IPS DF 19.7 (cell line): ENCODE results near the gene RUFY1.

Source experiments
- DNase-seq: peaks from one replicate; pipeline ENCODE4 v3.0.0-alpha.2; 2013; ENCODE audit warnings: low read depth, low spot score

The RUFY1 gene

DNA sequence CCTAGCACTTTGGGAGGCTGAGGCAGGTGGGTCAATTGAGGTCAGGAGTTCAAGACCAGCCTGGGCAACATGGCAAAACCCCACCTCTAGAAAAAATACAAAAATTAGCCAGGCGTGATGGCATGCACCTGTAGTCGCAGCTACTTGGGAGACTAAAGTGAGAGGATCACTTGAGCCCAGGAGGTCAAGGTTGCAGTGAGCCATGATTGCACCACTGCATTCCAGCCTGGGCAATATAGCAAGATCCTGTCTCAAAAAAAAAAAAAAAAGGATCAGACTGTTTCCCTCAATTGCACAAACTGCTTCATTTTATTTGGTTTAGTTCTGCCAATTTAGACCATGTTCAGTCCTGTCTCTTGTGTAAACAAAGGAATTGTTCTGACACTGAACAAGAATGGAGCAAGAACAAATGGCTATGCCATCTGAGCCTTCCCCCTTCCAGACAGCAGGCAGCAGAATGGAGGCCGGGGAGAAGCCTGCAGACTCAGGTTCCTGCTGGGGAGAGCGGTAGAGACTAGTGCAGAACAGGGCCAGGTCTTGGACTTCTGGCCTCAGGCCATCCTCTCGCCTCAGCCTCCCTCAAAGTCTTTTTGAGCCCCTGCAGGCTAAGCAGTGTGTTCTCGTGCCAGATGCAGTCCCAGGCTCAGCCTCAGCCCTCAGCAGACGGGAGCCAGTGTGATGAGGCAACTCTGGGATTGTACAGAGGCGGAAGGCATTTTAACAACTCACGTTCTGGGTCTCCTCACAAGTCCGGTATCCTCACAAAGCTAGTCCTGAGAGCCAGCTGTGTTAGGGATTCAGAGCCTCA, 54.9 kb downstream of the RUFY1 start:
- no peak for DNase-seq

DNA sequence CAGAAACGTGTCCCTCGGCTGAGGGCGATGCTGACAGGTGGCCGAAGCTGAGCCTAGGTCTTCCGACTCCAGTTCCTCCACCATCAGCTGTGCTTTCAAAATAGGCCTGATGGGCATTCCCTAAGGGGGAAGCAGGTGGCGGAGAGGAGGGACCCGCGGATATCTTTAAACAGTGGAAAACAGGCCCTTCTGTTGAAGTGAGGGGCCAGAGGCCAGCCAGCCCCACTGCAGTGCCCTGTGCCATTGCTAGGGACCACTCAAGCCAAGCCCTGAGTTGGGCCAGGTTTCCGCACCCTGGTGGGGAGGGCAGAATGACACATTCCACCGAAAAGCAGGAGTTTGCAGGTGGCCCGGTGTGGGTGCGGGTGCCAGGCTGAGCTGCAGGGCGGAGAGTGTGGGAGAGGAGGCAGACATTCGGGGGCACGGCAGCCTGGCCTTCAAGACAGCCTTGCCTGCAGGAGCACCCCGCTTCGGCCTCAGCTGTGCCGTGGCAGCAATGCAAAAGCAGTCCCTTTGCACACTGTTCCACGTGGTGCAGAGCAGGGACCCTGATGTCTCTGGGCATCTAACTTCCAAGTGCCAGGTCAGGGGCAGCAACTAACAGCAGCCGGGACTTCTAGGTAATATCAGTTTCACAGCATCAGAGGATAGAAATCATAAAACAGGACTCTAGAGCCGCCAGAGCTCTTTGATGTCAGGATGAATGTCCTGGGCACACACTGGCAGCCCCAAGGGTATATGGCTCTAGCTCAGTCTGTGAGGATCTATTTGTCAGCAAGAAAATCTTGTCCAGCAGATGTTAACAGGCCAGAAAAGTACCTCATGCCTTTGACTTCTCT, 55.9 kb downstream of the RUFY1 start:
- DNase-seq: no peak

- no peak for DNase-seq
These were observed 56.5 kb downstream of the RUFY1 start for GRCh38 chr5:179606910-179607159.

DNA sequence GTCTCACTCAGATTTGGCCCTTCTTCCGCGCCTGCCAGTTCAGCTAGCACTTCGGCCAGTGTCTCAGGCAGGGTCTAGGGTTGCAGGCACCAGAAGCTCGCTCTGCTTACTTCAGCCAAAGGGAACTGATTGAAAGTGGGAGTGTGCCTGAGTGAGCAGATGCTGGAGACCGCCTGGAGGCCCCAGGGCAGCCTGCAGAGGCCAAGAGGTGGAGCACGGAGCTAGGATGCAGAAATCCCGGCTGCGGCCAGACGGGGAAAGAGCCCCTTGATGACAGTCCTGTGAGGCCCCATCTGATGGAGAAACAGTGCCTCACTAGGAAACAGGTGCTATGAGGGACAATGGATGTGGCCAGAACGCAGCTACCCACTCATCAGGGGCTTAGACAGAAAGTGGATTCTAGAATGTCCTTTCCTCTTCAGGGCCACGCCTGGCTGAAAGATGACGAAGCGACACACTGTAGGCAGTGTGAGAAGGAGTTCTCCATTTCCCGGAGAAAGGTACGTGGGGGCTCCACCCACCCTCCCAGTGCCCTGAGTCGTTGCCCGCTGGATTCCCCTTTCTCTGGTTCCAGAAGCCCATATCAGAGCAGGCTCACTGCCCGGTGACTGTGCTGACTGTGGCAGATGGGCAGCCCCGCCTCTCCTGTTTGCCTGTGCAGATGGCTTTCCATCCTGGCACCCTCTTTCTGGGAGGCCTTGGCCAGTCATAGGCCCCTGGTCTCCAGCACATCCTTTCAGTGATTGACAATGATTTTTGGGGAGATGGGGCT, 57.0 kb downstream of the RUFY1 start:
- DNase-seq: no peak

DNA sequence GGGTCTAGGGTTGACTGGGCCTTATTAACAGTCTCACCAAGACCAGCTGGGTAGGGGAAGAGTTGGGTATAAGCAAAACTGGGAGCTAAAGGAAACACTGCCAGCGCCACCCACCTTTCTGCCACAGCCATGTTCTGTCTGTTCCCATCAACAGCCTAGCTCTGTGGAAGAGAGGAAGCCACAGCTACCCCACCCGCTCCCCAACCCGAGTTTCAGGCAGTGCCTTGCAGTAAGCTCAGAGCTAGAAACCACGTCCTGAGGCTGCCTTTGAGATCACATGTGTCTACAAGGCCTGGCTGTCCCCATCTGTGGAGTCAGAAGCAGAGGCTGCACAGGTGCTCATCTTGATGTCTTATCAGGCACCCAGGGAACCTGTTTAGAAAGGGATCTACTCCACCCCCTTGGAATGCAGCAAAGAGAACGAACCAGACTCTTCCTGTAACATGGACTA, 57.8 kb downstream of the RUFY1 start:
- no peak for DNase-seq

DNA sequence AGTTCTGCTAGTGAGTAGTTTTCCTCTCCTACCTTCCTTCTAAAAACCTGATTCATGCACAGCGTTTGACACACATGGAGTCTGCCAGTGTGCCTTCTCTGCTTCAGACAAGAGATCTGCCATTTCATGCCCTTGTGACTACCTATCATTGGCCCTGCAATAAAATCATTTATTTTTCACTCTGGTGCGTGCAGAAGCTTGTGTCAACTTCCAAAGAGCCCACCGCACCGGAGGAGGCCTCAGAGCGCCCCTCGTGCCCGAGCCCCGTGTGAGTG, 59.4 kb downstream of the RUFY1 start:
- DNase-seq: no peak

- DNase-seq: no peak
These were observed 60.0 kb downstream of the RUFY1 start for GRCh38 chr5:179610109-179610902.

DNA sequence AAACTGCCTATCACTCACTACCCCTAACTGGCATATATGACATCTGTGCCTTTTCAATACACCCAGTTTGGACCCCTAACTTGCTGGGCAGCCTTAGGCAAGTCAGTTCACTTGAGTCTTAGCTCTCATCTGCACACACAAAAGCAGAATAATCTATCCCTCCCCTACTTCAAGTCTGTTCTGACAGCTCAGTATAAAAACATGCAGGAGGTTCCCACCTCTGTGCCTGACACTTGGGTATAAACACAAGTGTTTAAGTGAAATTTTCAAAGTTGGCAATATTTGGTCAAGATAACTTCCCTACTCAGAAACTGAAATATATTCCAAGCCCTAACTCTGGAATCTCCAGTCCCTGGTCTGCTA, 60.5 kb downstream of the RUFY1 start:
- DNase-seq: no peak

DNA sequence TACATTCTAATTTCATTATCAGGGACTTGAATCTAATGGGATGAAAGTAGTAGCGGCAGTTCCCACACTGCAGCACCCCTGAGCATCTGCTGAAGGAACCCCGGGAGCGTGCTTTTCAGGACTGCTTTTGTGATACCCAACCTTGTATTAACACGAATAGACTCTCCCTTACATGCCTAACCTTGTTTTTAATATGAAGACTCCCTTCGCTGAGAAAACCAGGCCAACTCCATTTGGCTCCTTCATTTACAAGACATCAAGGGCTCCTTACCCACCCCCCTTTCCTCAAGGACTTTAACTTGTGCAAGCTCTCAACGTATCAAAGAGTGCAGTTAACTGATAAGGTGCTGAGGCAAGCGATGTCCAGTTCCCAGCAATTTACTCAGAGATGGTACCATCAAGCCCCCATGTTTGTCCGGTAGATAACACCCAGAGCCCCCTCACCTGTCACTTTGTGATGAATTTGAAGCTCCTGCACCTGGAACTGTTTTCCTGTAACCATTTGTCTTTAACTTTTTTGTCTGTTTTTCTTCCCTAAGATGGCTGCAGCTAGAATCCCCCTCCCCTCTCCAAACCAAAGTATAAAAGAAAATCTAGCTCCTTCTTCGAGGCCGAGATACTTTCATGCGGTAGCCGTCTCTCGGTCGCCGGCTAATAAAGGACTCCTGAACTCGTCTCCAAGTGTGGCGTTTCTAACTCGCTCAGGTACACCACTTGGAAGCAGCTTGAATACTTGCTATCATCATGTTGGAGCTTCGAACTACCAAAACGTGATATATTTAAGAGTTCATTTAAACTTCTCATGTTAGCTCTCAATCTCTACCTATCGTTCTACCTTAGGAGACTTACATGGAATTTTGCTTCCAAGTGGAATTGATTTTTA, 62.5 kb downstream of the RUFY1 start:
- no peak for DNase-seq

GRCh38 chr5:179613460-179614071, 63.2 kb downstream of the RUFY1 start:
- DNase-seq: no peak

- DNase-seq: no peak
These were observed 64.4 kb downstream of the RUFY1 start for GRCh38 chr5:179614745-179615144.

DNA sequence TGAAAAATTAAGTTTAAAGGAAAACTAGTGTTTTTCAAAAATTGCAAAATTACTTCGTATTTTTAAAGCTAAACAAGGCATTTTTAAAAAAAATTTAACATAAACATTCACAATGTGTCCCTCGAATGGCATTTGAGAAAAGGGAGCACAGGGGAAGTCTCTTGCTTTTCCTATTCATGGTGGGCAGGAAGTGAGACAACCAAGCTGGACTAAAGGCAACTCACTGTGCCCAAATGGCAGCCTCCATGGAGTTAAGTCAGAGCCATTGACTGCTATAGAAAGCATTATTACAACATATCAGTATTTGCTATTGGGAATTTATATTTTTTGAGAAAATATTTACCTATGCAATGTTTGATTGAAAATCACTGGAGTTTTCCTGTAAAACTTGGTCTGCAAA, 64.8 kb downstream of the RUFY1 start:
- DNase-seq: no peak

GRCh38 chr5:179616002-179616594, 65.7 kb downstream of the RUFY1 start:
- no peak for DNase-seq

GRCh38 chr5:179617930-179618329, 67.6 kb downstream of the RUFY1 start:
- no peak for DNase-seq

- no peak for DNase-seq
These were observed 68.7 kb downstream of the RUFY1 start for GRCh38 chr5:179618923-179619554.

DNA sequence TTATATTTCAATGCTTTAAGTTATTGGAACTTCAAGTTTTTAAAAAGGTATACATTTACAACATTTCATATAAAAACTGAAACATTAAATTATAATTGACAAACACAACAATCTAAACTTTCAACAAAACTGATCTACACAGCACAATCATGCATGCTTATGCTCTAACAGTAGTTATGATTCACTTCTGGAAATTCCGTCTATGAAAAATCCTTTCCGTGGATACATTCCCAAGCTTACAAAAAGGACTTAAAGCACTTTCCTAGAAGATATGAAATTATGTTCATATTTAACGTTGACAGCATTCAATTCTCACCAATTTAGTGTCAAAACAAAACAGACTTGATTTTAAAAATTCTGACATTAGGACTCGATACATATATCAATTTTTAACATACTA, 69.4 kb downstream of the RUFY1 start:
- no peak for DNase-seq

DNA sequence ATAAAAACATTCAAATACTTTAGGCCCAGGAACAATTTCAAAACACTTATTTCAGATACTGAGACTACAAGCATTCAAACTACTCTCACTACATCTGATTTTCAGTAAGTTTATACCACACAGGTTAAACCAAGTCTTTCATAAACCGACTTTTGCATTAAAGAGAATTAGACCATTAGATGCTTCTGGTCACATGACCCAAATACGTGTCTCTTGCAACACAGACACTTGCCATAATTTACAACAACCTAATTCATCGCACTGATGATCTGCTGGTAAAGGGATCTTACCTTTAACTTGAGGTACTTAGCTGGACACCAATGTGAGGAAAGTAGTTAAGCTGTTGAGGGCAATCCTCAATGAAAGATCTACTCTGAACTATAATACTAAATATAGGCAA, 69.9 kb downstream of the RUFY1 start:
- no peak for DNase-seq

GRCh38 chr5:179620703-179621350, 70.5 kb downstream of the RUFY1 start:
- no peak for DNase-seq

GRCh38 chr5:179621551-179622214, 71.3 kb downstream of the RUFY1 start:
- no peak for DNase-seq
